ENCODE results near the gene KIF6. TPM values are rescaled to one million over a fixed set of nuclear protein-coding genes. Genes with fewer than 3 reads are reported as not detected.
"Not testable (repeated sequence)": the region's sequence is repeated elsewhere in the genome, so short reads cannot be mapped to it uniquely, and the experiment has no call there.

Gene KIF6
- total RNA-seq, 5 donors from 2014 or later (not counting 1 experiment from before 2014, with no cell fraction given) = 0.53 TPM; not detected in 4

GRCh38 chr6:39295611-39296011 is 429.6 kb downstream of the KIF6 start:
- H3K4me1 ChIP-seq (ENCODE audit: control insufficient read depth in 1 of 2, extremely low read depth in 1 of 2, insufficient read depth in 2 of 2, low read length in 2 of 2) = no peaks in the 10 kb centered on the region
- WGBS (ENCODE audit: insufficient coverage) = 97% methylated on average over 5 of the region's 5 CpGs
- CTCF ChIA-PET = no interaction called here
- DNase-seq (no peak), ATAC-seq (replicated peaks in 1 of 4) (no peak)
- Mint-ChIP-seq H3K4me3 (no peak overlapping the region), H3K9me3 (no peaks in the 10 kb centered on the region), H3K4me1 (no peaks in the 10 kb centered on the region), H3K27me3 (peaks cover 0 to 8% of the 10 kb centered on the region in 2 donors), H3K36me3 (no peaks in the 10 kb centered on the region), H3K27ac (no peak overlapping the region)
- no peak overlapping the region for H3K27ac ChIP-seq (ENCODE audit: low read length)
- H3K4me3 ChIP-seq (ENCODE audit: control insufficient read depth in 1 of 2, extremely low read depth in 1 of 2, low read length in 1 of 2) = no peak overlapping the region
- POLR2A ChIA-PET = no interaction called here
- no peaks in the 10 kb centered on the region for H3K9me3 ChIP-seq
- no peaks in the 10 kb centered on the region for H3K36me3 ChIP-seq (ENCODE audit: control insufficient read depth in 2 of 2, extremely low read depth in 1 of 2, insufficient read depth in 1 of 2, low read length in 1 of 2)
- H3K27me3 ChIP-seq (replicated peaks in 1 of 2; ENCODE audit: control insufficient read depth in 2 of 2, extremely low read depth in 1 of 2, insufficient read depth in 2 of 2, low read length in 1 of 2) = peaks cover 0 to 25% of the 10 kb centered on the region in 2 experiments

- ChIA-PET POLR2A (no interaction called here), CTCF (interaction anchor here in 1 of 2 donors (0.7 kb wide), 1 partner anchor 127 kb away, joined by 3 read pairs; no protein-coding TSS in a partner anchor)
- Mint-ChIP-seq H3K4me3 (no peak overlapping the region), H3K27ac (no peak overlapping the region), H3K4me1 (no peaks in the 10 kb centered on the region), H3K36me3 (no peaks in the 10 kb centered on the region), H3K9me3 (no peaks in the 10 kb centered on the region), H3K27me3 (peaks cover 0 to 8% of the 10 kb centered on the region in 2 donors)
- Histone ChIP-seq H3K27me3 (replicated peaks in 1 of 2; ENCODE audit: control insufficient read depth in 2 of 2, extremely low read depth in 1 of 2, insufficient read depth in 2 of 2, low read length in 1 of 2) (peaks cover 0 to 24% of the 10 kb centered on the region in 2 experiments), H3K36me3 (ENCODE audit: control insufficient read depth in 2 of 2, extremely low read depth in 1 of 2, insufficient read depth in 1 of 2, low read length in 1 of 2) (no peaks in the 10 kb centered on the region), H3K9me3 (no peaks in the 10 kb centered on the region), H3K4me3 (ENCODE audit: control insufficient read depth in 1 of 2, extremely low read depth in 1 of 2, low read length in 1 of 2) (no peak overlapping the region), H3K4me1 (ENCODE audit: control insufficient read depth in 1 of 2, extremely low read depth in 1 of 2, insufficient read depth in 2 of 2, low read length in 2 of 2) (no peaks in the 10 kb centered on the region), H3K27ac (ENCODE audit: low read length) (no peak overlapping the region)
- WGBS (ENCODE audit: insufficient coverage) = no CpG with 5 or more reads among the region's 1 CpG
- DNase-seq = no peak
- ATAC-seq (replicated peaks in 1 of 4) = no peak
Measured at GRCh38 chr6:39294899-39295298, 430.3 kb downstream of the KIF6 start.

- ChIA-PET POLR2A (no interaction called here), CTCF (interaction anchor here in 1 of 2 donors (0.7 kb wide), 1 partner anchor 127 kb away, joined by 3 read pairs; no protein-coding TSS in a partner anchor)
- no peaks in the 10 kb centered on the region for H3K4me1 Mint-ChIP-seq
- Histone ChIP-seq H3K4me1 (ENCODE audit: control insufficient read depth in 1 of 2, extremely low read depth in 1 of 2, insufficient read depth in 2 of 2, low read length in 2 of 2) (no peaks in the 10 kb centered on the region), H3K9me3 (no peaks in the 10 kb centered on the region), H3K36me3 (ENCODE audit: control insufficient read depth in 2 of 2, extremely low read depth in 1 of 2, insufficient read depth in 1 of 2, low read length in 1 of 2) (no peaks in the 10 kb centered on the region), H3K4me3 (ENCODE audit: control insufficient read depth in 1 of 2, extremely low read depth in 1 of 2, low read length in 1 of 2) (no peak overlapping the region), H3K27me3 (replicated peaks in 1 of 2; ENCODE audit: control insufficient read depth in 2 of 2, extremely low read depth in 1 of 2, insufficient read depth in 2 of 2, low read length in 1 of 2) (peaks cover 0 to 21% of the 10 kb centered on the region in 2 experiments), H3K27ac (ENCODE audit: low read length) (no peak overlapping the region)
- no peak for DNase-seq
- 79% methylated on average over 3 of the region's 5 CpGs for WGBS (ENCODE audit: insufficient coverage)
- no peaks in the 10 kb centered on the region for H3K9me3 Mint-ChIP-seq
- no peak overlapping the region for H3K4me3 Mint-ChIP-seq
- H3K27me3 Mint-ChIP-seq = peaks cover 0 to 8% of the 10 kb centered on the region in 2 donors
- no peak overlapping the region for H3K27ac Mint-ChIP-seq
- H3K36me3 Mint-ChIP-seq = no peaks in the 10 kb centered on the region
- ATAC-seq (replicated peaks in 1 of 4) = no peak
Measured at GRCh38 chr6:39294133-39294532, 431.1 kb downstream of the KIF6 start.

- Histone ChIP-seq H3K27me3 (replicated peaks in 1 of 2; ENCODE audit: control insufficient read depth in 2 of 2, extremely low read depth in 1 of 2, insufficient read depth in 2 of 2, low read length in 1 of 2) (peaks cover 0 to 15% of the 10 kb centered on the region in 2 experiments), H3K4me1 (ENCODE audit: control insufficient read depth in 1 of 2, extremely low read depth in 1 of 2, insufficient read depth in 2 of 2, low read length in 2 of 2) (no peaks in the 10 kb centered on the region), H3K36me3 (ENCODE audit: control insufficient read depth in 2 of 2, extremely low read depth in 1 of 2, insufficient read depth in 1 of 2, low read length in 1 of 2) (no peaks in the 10 kb centered on the region), H3K9me3 (no peaks in the 10 kb centered on the region), H3K27ac (ENCODE audit: low read length) (no peak overlapping the region), H3K4me3 (ENCODE audit: control insufficient read depth in 1 of 2, extremely low read depth in 1 of 2, low read length in 1 of 2) (no peak overlapping the region)
- ATAC-seq (replicated peaks in 1 of 4) (no peak), DNase-seq (no peak)
- POLR2A ChIA-PET = no interaction called here
- Mint-ChIP-seq H3K4me1 (no peaks in the 10 kb centered on the region), H3K36me3 (no peaks in the 10 kb centered on the region), H3K27me3 (peaks cover 4% of the 10 kb centered on the region in 2 donors), H3K4me3 (no peak overlapping the region), H3K9me3 (no peaks in the 10 kb centered on the region), H3K27ac (no peak overlapping the region)
- CTCF ChIA-PET = no interaction called here
- 91% methylated on average over 4 of the region's 6 CpGs for WGBS (ENCODE audit: insufficient coverage)
Measured at GRCh38 chr6:39292637-39293036, 432.6 kb downstream of the KIF6 start.

- H3K9me3 Mint-ChIP-seq = no peaks in the 10 kb centered on the region
- peaks cover 0 to 2% of the 10 kb centered on the region in 2 experiments for H3K27me3 ChIP-seq (replicated peaks in 1 of 2; ENCODE audit: control insufficient read depth in 2 of 2, extremely low read depth in 1 of 2, insufficient read depth in 2 of 2, low read length in 1 of 2)
- CTCF ChIA-PET = no interaction called here
- ATAC-seq (replicated peaks in 1 of 4) = no peak
- H3K27me3 Mint-ChIP-seq = peaks cover 4 to 9% of the 10 kb centered on the region in 2 donors
- DNase-seq = no peak
- H3K4me1 ChIP-seq (ENCODE audit: control insufficient read depth in 1 of 2, extremely low read depth in 1 of 2, insufficient read depth in 2 of 2, low read length in 2 of 2) = no peaks in the 10 kb centered on the region
- H3K4me3 Mint-ChIP-seq = no peak overlapping the region
- H3K27ac ChIP-seq (ENCODE audit: low read length) = no peak overlapping the region
- H3K9me3 ChIP-seq = no peaks in the 10 kb centered on the region
- POLR2A ChIA-PET = no interaction called here
- H3K4me1 Mint-ChIP-seq = no peaks in the 10 kb centered on the region
- H3K36me3 ChIP-seq (ENCODE audit: control insufficient read depth in 2 of 2, extremely low read depth in 1 of 2, insufficient read depth in 1 of 2, low read length in 1 of 2) = no peaks in the 10 kb centered on the region
- no peak overlapping the region for H3K27ac Mint-ChIP-seq
- WGBS (ENCODE audit: insufficient coverage) = no CpG with 5 or more reads among the region's 2 CpGs
- H3K4me3 ChIP-seq (ENCODE audit: control insufficient read depth in 1 of 2, extremely low read depth in 1 of 2, low read length in 1 of 2) = no peak overlapping the region
- no peaks in the 10 kb centered on the region for H3K36me3 Mint-ChIP-seq
Measured at GRCh38 chr6:39289490-39289889, 435.7 kb downstream of the KIF6 start.

- H3K9me3 Mint-ChIP-seq = no peaks in the 10 kb centered on the region
Measured at GRCh38 chr6:39287601-39288000, 437.6 kb downstream of the KIF6 start.

GRCh38 chr6:39286596-39286995 is 438.6 kb downstream of the KIF6 start:
- H3K27ac ChIP-seq (ENCODE audit: low read length); H3K9me3 ChIP-seq; H3K4me3 Mint-ChIP-seq; H3K27me3 Mint-ChIP-seq; POLR2A ChIA-PET; DNase-seq; H3K4me1 Mint-ChIP-seq; H3K4me3 ChIP-seq (ENCODE audit: control insufficient read depth in 1 of 2, extremely low read depth in 1 of 2, low read length in 1 of 2); ATAC-seq (replicated peaks in 1 of 4); H3K27me3 ChIP-seq (replicated peaks in 1 of 2; ENCODE audit: control insufficient read depth in 2 of 2, extremely low read depth in 1 of 2, insufficient read depth in 2 of 2, low read length in 1 of 2); H3K9me3 Mint-ChIP-seq; H3K36me3 Mint-ChIP-seq; H3K4me1 ChIP-seq (ENCODE audit: control insufficient read depth in 1 of 2, extremely low read depth in 1 of 2, insufficient read depth in 2 of 2, low read length in 2 of 2); H3K27ac Mint-ChIP-seq; H3K36me3 ChIP-seq (ENCODE audit: control insufficient read depth in 2 of 2, extremely low read depth in 1 of 2, insufficient read depth in 1 of 2, low read length in 1 of 2); CTCF ChIA-PET: not testable (repeated sequence)
- no CpG with 5 or more reads among the region's 10 CpGs for WGBS (ENCODE audit: insufficient coverage)

More at GRCh38 chr6:39287601-39288000, 437.6 kb downstream of the KIF6 start:
- no peaks in the 10 kb centered on the region for H3K36me3 ChIP-seq (ENCODE audit: control insufficient read depth in 2 of 2, extremely low read depth in 1 of 2, insufficient read depth in 1 of 2, low read length in 1 of 2)
- Mint-ChIP-seq H3K4me3 (no peak overlapping the region), H3K27ac (no peak overlapping the region), H3K27me3 (peaks cover 4 to 9% of the 10 kb centered on the region in 2 donors), H3K4me1 (no peaks in the 10 kb centered on the region), H3K36me3 (no peaks in the 10 kb centered on the region)
- H3K4me3 ChIP-seq (ENCODE audit: control insufficient read depth in 1 of 2, extremely low read depth in 1 of 2, low read length in 1 of 2) = no peak overlapping the region
- POLR2A ChIA-PET = no interaction called here
- CTCF ChIA-PET = no interaction called here
- DNase-seq (no peak), ATAC-seq (replicated peaks in 1 of 4) (no peak)
- no peaks in the 10 kb centered on the region for H3K27me3 ChIP-seq (replicated peaks in 1 of 2; ENCODE audit: control insufficient read depth in 2 of 2, extremely low read depth in 1 of 2, insufficient read depth in 2 of 2, low read length in 1 of 2)
- no peaks in the 10 kb centered on the region for H3K4me1 ChIP-seq (ENCODE audit: control insufficient read depth in 1 of 2, extremely low read depth in 1 of 2, insufficient read depth in 2 of 2, low read length in 2 of 2)
- H3K9me3 ChIP-seq = no peaks in the 10 kb centered on the region
- H3K27ac ChIP-seq (ENCODE audit: low read length) = no peak overlapping the region
- 78% methylated on average over 2 of the region's 3 CpGs for WGBS (ENCODE audit: insufficient coverage)

Measured in T-cell (primary cell).